GM12878 (cell line): ENCODE measurements around the gene FHOD3. TPM values are rescaled to one million over a fixed set of nuclear protein-coding genes. Genes with fewer than 3 reads are reported as not detected.

ENCODE experiments used
- ATAC-seq: fragments of 200-7000 bp; cut with Tn5 transposase; 3 replicates; pipeline ENCODE4 v1.9.1; 2020; ENCODE audit warnings: mild to moderate bottlenecking, moderate library complexity
- BruUV-seq: library from RNA; stranded (reverse); fragments of 400-500 nt; replicated peaks from 2 replicates; lab custom pipeline; 2021; lab: Mats Ljungman, UMichigan
- CTCF ChIA-PET: fragments of 300-600 bp; sonication (Branson Sonifier 250); formaldehyde crosslinking; extraction: SDS; loops from one replicate; lab custom pipeline; 2021; ENCODE audit warnings: inconsistent platforms; lab: Yijun Ruan, JAX
- POLR2A ChIA-PET: fragments of 350-600 bp; formaldehyde crosslinking; extraction: SDS; loops from one replicate; lab custom pipeline; 2021; ENCODE audit warnings: inconsistent platforms; lab: Charles Lee
- RAD21 ChIA-PET: fragments of 300-600 bp; sonication (Branson Sonifier 250); formaldehyde crosslinking; loops from one replicate; lab custom pipeline; 2023; ENCODE audit warnings: antibody characterized with exemption; ENCODE audit not compliant: unreplicated experiment; lab: Charles Lee
- SMC1A ChIA-PET: fragments of 300-600 bp; sonication (Branson Sonifier 250); formaldehyde crosslinking; loops from one replicate; lab custom pipeline; 2023; ENCODE audit not compliant: unreplicated experiment, uncharacterized antibody; lab: Charles Lee
- DNase-seq: peaks from one replicate; pipeline ENCODE4 v3.0.0-alpha.2; 2011; ENCODE audit warnings: low read depth, low spot score
- FAIRE-seq: peaks from 3 replicates; lab custom pipeline; 2011; peaks lifted over from hg19 to GRCh38; lab: Jason Lieb, UNC
- H2AFZ ChIP-seq: 2 replicates; pipeline ENCODE4 v1.6.0; 2011; ENCODE audit warnings: low read depth, low read length, control low read depth; ENCODE audit not compliant: control insufficient read depth
- H3K27ac ChIP-seq: 2 replicates; pipeline ENCODE4 v1.5.1; 2011; ENCODE audit warnings: control low read depth; ENCODE audit not compliant: control insufficient read depth, insufficient read depth
- H3K27me3 ChIP-seq, 2 experiments: replicated peaks in 1 of 2; 2 replicates each; pipeline versions ENCODE4 v1.6.0 to v1.6.1; 2011; ENCODE audit warnings: low read length in 1 of 2; ENCODE audit not compliant: control insufficient read depth in 2 of 2, insufficient read depth in 2 of 2
- H3K36me3 ChIP-seq, 2 experiments: 2 replicates each; pipeline ENCODE4 v1.5.1; 2011; ENCODE audit warnings: low read length in 1 of 2; ENCODE audit not compliant: control insufficient read depth in 2 of 2, insufficient read depth in 2 of 2
- H3K4me1 ChIP-seq: 2 replicates; pipeline ENCODE4 v1.6.1; 2011; ENCODE audit warnings: mild to moderate bottlenecking, low read length, moderate library complexity, mixed read lengths; ENCODE audit not compliant: control insufficient read depth, insufficient read depth
- H3K4me2 ChIP-seq: 2 replicates; pipeline ENCODE4 v1.6.0; 2011; ENCODE audit warnings: control low read depth; ENCODE audit not compliant: control insufficient read depth, insufficient read depth
- H3K4me3 ChIP-seq: fragments of 200-600 bp; sonication (generic); 2 replicates; pipeline ENCODE4 v1.5.1; 2016
- H3K79me2 ChIP-seq: 2 replicates; pipeline ENCODE4 v1.6.0; 2011; ENCODE audit warnings: low read length; ENCODE audit not compliant: control insufficient read depth, insufficient read depth
- H3K9ac ChIP-seq: 2 replicates; pipeline ENCODE4 v1.8.0; 2011; ENCODE audit warnings: low read length, control low read depth, mixed read lengths; ENCODE audit not compliant: control insufficient read depth, insufficient read depth
- H3K9me3 ChIP-seq: replicated peaks from 3 replicates; pipeline ENCODE4 v1.5.1; 2011; ENCODE audit warnings: mild to moderate bottlenecking, low read length; ENCODE audit not compliant: control insufficient read depth, insufficient read depth
- H4K20me1 ChIP-seq: 2 replicates; pipeline ENCODE4 v1.6.0; 2011; ENCODE audit not compliant: control insufficient read depth, insufficient read depth
- BCL3 ChIP-seq: IDR thresholded peaks from 2 replicates; pipeline ENCODE4 v1.6.1; 2011; ENCODE audit warnings: borderline replicate concordance, low read depth, mild to moderate bottlenecking, moderate library complexity, low read length; ENCODE audit not compliant: insufficient read depth, poor library complexity, severe bottlenecking
- BRCA1 ChIP-seq: IDR thresholded peaks from 2 replicates; pipeline ENCODE4 v1.6.1; 2011; ENCODE audit warnings: low read depth, low read length, improper control_type of control experiment
- GABPA ChIP-seq: IDR thresholded peaks from 2 replicates; pipeline ENCODE4 v1.6.1; 2014; ENCODE audit warnings: antibody characterized with exemption, low read depth, mild to moderate bottlenecking, inconsistent platforms
- NR2C1 ChIP-seq: fragments of 450-650 bp; IDR thresholded peaks from 2 replicates; pipeline ENCODE4 v1.6.1; 2017; ENCODE audit warnings: antibody characterized with exemption, mild to moderate bottlenecking, moderate library complexity
- PRDM15 ChIP-seq: fragments of 450-650 bp; formaldehyde crosslinking; IDR thresholded peaks from 2 replicates; pipeline ENCODE4 v1.4.0; 2020; ENCODE audit warnings: mild to moderate bottlenecking, moderate library complexity
- RCOR1 ChIP-seq: conservative IDR thresholded peaks from 2 replicates; pipeline ENCODE4 v1.6.1; 2012; ENCODE audit warnings: low read depth, low read length, improper control_type of control experiment
- SUZ12 ChIP-seq: fragments of 200-600 bp; sonication (generic); IDR thresholded peaks from one replicate; pipeline ENCODE4 v1.6.1; 2018; ENCODE audit warnings: antibody characterized with exemption, mild to moderate bottlenecking; ENCODE audit not compliant: unreplicated experiment
- TARDBP ChIP-seq: IDR thresholded peaks from 2 replicates; pipeline ENCODE4 v1.6.1; 2016; ENCODE audit warnings: borderline replicate concordance
- ZBTB4 ChIP-seq: fragments of 450-650 bp; formaldehyde crosslinking; IDR thresholded peaks from 2 replicates; pipeline ENCODE4 v1.4.0; 2022; ENCODE audit warnings: mild to moderate bottlenecking, moderate library complexity
- ZSCAN29 ChIP-seq: fragments of 450-650 bp; IDR thresholded peaks from 2 replicates; pipeline ENCODE4 v1.6.1; 2017; ENCODE audit warnings: mild to moderate bottlenecking, moderate library complexity
- WGBS: methylation state at CpG from one replicate; pipeline ENCODE4 v1.1.6; 2016; ENCODE audit warnings: low lambda C conversion rate; ENCODE audit not compliant: insufficient replicate concordance, insufficient coverage; ENCODE audit errors: missing lambda C conversion rate; 5-methylcytosine and 5-hydroxymethylcytosine counted together
- in situ Hi-C: fragments of 300-500 bp; cut with MboI; formaldehyde crosslinking; loops from 9 replicates; pipeline ENCODE4 v1.14.3; 2018; ENCODE audit warnings: mixed read lengths
- intact Hi-C: fragments of 100-400 bp; cut with micrococcal nuclease; formaldehyde crosslinking; loops from one replicate; pipeline ENCODE4 v1.14.2; 2022; ENCODE audit not compliant: unreplicated experiment
- polyA plus RNA-seq, 11 experiments: library from polyadenylated mRNA; depleted of rRNA in 4 of 11; unstranded in 6 of 11; stranded (reverse) in 5 of 11; fragments of >200 nt; fragmentation: Nextera tagmentation in 4 of 11; fragmentation: Illumina TruSeq in 1 of 11; extraction: Ambion mirVana in 4 of 11; extraction: Trizol in 1 of 11; gene quantifications; 1 replicate in 1 of 11; 2 replicates in 10 of 11; pipeline versions ENCODE4 v1.2.1 to v1.2.3, GENCODE V29; 2011 to 2016; ENCODE audit warnings: inconsistent platforms in 2 of 11, missing spikeins in 2 of 11, low read depth in 1 of 11
- total RNA-seq, 4 experiments: library from RNA; depleted of rRNA in 3 of 4; stranded (reverse); fragments of >200 nt in 3 of 4; fragmentation: Illumina TruSeq in 1 of 4; extraction: Trizol in 1 of 4; gene quantifications; 2 replicates each; pipeline versions ENCODE4 v1.2.1 to v1.2.3, GENCODE V29; 2013 to 2021

Gene FHOD3
- total and polyA plus RNA-seq, 10 of the 15 experiments (the other 5 are each of a cell fraction or from before 2014, with no cell fraction given), result 0.77 to 26.7 (median 10.4) TPM

GRCh38 chr18:36601316-36601715, 303.8 kb downstream of the FHOD3 start (continued):
- TF ChIP-seq BCL3, result no peak
- TF ChIP-seq PRDM15 (CRISPR knock-in tag), result no peak
- TF ChIP-seq RCOR1, result no peak
- TF ChIP-seq ZSCAN29, result no peak
- no peak for TF ChIP-seq GABPA
- TF ChIP-seq TARDBP, result no peak
- no peak for TF ChIP-seq BRCA1

GRCh38 chr18:36602071-36602470, 304.6 kb downstream of the FHOD3 start:
- in situ Hi-C loops (no loop called here), intact Hi-C loops (no loop called here)
- no TSS peak for BruUV-seq
- Histone ChIP-seq H3K4me1 (no peaks in the 10 kb centered on the region), H3K4me3 (no peak overlapping the region), H3K36me3 (peaks cover 0 to 2% of the 10 kb centered on the region in 2 experiments; a peak in 2 of 4 replicates), H3K27ac (no peak overlapping the region), H3K4me2 (no peak overlapping the region), H3K9ac (no peak overlapping the region), H3K9me3 (no peaks in the 10 kb centered on the region; the same call in 2 of the 3 replicates), H3K79me2 (no peaks in the 10 kb centered on the region), H4K20me1 (no peaks in the 10 kb centered on the region), H3K27me3 (no peaks in the 10 kb centered on the region), H2AFZ (no peak overlapping the region)
- 62% methylated on average over 2 of the region's 2 CpGs for WGBS
- TF ChIP-seq SUZ12 (no peak), NR2C1 (no peak), ZBTB4 (CRISPR knock-in tag) (no peak)
- DNase-seq (no peak), ATAC-seq (no peak), FAIRE-seq (no peak)
- CTCF ChIA-PET, result interaction anchor here (1.0 kb wide), 1 partner anchor 30 kb away, joined by 3 read pairs; no protein-coding TSS in a partner anchor
- POLR2A ChIA-PET, result no interaction called here
- RAD21 ChIA-PET, result no interaction called here
- SMC1A ChIA-PET, result no interaction called here
